Left kidney (tissue), 2 donors: ENCODE results near the gene TMEM129. TPM values are rescaled to one million over a fixed set of nuclear protein-coding genes. Genes with fewer than 3 reads are reported as not detected.

Experiments used
- DNase-seq: peaks from one replicate; pipeline ENCODE4 v3.0.0-alpha.2; 2013
- polyA plus RNA-seq: library from polyadenylated mRNA; unstranded; fragments of 120-200 nt; gene quantifications from one replicate; pipeline ENCODE4 v1.2.1, GENCODE V29; 2013; ENCODE audit not compliant: insufficient read length

Gene TMEM129
- polyA plus RNA-seq, 1 donor: 34.7 TPM

DNA sequence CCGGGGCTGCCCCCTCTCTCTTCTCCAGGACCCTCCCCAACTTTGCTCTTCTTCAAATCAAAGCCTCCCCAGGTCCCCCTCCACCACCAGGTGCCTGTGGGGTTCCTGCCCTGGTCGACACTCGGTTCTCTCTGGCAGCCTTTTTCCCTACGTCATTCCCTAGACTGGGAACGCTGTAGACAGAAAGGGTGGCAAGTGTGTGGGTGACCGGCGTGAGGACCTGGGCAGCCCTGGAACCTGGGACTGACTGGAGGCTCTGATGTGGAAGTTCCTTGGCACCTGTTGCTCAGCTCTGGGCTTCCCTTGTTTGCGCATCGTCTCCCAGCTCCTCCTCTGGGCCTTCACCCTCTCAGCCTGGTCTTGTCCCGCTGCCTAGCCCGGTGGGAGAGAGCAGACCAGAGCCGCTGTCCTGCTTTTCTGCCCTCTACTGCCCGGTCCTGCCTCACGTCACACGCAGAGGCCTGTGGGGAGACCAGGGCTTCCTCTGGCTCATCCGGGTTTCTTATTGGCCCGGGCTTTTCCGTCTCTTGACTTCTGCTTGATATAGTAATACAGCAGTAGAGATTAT, 1.5 kb upstream of the TMEM129 start:
- no peak for DNase-seq

DNA sequence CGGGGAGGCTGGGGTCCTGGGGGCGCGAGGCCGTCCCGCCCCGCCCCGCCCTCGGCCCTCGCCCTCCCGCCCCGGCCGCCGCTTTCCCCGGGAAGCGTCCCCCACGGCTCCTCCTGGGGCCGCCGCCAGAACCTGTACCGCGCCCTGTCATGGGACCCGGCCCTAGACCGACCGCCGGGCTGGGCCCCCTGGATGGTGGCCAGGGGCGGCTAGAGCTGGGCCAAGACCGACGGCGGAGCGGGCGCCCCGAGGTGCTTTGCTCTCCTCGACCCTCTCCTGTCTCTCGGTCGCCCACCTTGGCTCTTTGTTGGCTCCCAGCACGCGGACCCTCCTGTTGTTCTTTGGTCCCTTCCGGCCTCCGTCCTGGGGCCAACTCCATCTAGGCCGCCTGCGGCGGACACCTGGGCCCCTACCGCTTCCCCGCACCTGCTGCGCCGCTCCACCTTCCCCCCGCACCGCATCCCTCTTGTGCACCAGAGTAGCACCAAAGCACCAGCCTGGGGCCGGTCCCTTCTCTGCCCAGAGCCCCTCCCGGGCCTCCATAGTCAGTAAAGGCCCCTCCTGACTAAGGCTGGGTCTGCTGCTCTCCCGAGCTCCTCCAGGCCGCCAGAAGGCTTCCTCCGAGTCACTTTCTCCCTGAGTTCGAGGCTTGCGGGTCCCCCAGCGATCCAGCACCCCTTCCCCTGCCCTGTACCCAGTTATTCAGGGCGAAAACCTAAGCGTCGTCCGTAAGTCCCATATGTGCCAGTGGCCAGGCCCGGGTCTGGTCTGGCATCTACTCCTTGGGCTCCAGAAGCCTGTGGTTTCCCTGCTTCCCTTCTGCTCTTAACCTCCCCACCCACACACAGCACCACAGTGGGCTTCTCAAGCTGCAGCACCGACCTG, 785 bp upstream of the TMEM129 start:
- no peak for DNase-seq

GRCh38 chr4:1720163-1720983, 750 bp downstream of the TMEM129 start:
- DNase-seq: no peak

DNA sequence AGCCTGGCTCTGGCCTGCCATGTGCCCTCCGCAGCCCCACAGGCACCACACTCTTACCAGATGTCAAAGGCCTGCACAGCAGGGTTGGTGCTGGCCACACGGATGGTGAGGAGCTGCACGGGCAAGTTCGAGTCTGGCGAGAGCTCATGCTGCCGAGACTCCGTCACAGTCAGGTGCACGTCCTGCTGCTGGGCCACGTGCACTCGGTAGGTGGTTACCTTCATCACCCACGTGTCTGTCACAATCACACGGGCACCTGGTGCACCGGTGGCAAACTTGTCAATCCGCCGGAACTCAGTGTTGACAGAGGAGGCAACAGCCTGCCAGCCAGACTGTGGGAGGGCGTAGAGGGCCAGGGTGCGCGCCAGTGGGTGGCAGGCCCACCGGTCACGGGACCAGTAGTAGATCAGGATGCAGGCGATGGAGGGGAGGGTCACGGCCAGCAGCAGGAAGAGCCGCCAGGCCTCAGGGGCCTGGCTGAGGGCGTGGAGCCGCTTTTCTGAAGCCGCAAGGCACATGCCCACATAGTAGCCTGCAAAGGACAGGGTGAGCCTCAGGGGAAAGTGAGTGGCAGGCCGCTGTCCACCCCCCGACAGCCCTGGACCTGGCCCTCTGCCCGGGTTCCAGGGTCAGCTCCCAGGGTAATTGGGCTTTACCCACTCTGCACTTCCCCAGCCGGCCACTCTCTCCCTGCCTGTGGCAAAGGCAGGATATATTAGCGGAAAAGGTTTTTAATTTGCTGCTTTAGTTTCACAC, 2.9 kb downstream of the TMEM129 start:
- DNase-seq: no peak

DNA sequence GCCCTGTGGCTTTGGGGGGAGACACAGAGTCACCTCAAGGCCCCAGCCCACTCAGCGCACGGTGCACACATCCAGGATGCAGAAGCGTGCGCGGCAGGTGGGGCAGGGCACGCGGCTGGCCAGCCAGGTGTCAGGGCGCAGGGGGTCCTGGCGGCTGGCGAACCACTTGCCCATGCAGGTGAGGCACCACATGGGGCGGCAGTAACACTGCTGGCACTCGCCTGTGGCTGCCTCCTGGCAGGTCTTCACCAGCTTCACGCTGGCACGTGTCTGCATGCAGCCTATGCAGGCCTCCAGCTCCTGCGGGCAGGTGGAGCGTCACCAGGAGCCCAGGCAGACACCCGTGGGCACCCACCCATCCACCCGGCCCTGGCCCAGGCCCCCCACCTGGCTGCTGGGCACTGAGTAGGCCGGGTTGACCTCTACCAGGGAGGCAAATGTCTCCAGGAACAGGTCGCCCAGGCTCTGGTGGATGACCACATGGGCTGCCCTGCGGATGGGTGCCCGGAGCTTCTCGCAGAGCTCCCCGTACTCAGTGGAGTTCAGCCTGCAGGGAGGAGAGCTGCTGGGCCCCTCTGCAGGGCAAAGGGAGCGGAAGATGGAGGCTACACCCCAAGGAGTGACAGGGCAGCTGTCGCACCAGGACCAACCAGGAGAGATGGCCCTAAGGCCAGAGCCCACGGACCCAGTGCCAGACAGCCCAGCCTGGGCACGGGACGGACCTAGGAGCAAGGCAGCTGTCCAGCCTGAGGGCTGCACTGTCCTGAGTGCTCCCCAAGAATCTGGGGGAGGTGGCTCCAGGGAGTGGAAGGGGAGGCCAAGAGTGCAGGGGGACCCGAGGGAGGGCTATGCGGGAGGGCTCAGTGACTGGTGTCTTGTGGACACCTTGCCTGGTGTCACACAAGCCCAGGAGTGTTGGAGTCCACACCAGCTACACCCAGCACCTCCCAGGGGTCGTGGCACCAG, 3.7 kb downstream of the TMEM129 start:
- no peak for DNase-seq

DNA sequence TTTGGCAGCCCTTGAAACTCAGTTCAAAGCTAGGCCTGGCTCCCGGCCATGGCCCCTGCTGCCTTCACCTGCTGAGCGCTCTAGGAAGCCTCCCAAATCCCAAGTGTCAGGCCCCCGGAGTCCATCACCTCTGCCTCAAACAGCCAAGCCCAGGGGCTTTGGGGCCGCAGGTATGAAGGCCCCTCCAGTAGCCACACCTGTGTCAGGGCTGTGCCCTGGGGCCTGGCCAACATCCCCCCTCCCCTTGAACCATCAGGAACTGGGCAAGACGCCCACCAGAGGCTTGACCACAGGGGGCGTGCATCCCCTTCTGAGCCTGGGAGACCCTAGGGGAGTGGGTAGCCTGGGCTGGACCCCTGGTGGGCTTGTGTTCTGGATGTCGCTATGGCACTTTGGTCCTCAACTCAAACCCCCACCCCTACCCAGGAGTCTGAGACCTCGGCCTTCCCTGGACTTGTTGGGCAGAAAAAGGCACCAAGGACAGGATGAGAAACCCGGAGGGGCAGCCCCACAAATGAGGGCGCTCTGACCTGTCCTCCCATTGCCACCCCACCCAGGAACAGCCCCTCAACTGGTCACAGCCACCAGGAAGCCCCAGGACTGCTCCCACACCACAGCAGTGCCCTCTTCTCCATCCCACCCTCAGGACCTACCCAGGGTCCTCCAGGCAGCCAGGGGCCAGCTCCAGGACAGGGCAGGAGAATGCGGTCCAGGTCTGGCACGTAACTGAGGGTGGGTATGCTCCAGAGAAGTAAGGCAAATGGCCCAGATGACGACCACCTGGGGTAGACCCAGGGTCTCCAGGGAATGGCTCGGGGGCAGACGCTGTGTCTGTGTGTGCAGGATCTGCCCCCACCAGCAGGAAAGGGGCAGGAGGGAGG, 4.8 kb downstream of the TMEM129 start:
- DNase-seq: no peak

DNA sequence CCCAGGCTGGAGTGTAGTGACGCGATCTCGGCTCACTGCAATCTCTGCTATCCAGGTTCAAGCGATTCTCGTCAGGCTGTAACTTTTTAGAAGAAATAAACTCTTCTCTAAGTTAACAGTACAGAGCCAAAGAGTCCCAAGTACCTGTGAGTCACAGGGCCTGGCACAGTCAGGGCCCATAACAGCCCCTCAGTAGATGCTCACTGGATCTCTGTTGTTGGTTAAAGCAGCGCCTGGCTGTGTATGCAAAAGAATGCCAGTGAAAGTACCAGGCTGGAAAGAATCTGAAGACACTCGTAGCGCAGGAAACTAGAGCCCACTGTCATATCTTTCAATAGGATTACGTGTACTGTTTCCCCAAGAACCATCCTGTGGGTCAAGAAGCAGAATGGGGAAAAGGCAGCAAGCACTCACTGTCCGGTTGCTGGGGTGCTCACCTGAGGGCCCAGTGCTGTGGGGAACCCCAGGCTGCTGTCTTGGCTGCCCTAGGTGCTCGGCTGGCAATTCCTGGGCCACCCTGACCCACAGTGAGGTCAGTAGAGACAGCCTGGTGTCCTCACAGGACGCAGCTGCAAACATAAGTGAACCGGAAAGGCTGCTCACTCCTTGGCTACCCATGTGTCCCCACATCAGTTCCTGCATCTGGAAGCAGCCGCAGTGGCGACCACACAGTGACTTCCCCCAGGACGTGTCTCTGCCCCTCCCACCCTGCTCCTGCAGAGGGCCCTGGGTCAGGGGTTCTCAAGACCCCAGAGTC, 5.9 kb downstream of the TMEM129 start:
- no peak for DNase-seq

DNA sequence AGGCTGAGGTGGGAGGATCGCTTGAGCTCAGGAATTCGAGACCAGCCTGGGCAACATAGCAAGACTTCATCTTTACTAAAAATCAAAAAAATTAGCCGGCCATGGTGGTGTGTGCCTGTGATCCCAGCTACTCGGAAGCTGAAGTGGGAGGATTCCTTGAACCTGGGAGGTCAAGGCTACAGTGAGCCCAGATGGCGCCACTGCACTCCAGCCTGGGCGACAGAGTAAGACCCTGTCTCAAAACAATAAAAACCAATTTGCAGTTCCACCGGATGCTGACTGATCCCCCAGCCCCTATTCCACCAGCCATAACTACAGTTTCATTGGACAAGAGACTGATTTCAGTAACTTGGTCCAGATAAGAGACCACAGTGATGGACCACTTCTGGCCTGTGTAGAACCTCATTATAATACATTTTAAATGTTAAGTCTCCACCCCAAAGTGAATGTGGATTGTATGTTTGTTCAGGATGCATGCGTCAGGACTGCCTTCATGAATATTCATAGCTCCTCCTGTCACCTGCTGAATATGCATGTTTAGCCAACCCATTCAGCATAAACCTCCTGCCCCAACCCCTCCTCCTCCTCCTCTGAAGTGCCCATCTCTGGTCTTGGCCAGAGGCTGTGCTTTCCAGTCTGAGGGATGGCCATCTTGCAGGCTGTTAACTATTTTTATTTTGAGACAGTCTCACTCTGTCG, 6.7 kb downstream of the TMEM129 start:
- DNase-seq: no peak

DNA sequence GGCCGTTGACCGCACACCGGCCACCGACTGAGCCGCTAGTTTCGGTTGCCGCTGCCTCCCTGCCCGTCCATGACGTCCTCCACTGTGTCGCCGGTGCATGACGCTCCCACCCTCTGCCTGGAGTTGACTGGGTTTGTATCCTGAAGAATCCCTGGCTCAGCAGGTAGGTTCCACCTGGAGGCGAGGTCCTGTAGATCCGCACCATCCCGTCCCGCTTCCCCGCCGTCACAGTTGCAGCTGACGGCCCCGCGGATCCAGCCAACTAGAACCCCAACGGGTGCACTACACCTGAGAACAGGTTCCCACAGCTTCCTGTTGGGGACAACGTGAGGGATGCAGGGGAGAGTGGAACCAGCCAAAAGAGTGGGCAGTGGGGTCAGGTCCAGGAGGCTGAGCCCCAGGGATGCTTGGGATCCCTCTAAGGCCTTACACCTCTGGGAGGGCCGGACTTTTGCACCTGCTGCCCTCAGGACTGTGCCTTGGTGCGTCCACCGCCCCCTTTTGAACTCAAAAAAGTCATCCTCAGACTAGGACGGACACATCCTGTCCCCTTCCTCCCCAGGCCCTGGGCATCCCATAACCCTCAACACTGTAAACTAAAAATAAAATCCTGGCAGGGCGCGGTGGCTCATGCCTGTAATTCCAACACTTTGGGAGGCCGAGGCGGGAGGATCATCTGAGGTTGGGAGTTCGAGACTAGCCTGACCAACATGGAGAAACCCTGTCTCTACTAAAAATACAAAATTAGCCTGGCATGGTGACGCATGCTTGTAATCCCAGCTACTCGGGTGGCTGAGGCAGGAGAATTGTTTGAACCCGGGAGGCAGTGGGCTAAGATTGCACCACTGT, 7.9 kb downstream of the TMEM129 start:
- no peak for DNase-seq

DNA sequence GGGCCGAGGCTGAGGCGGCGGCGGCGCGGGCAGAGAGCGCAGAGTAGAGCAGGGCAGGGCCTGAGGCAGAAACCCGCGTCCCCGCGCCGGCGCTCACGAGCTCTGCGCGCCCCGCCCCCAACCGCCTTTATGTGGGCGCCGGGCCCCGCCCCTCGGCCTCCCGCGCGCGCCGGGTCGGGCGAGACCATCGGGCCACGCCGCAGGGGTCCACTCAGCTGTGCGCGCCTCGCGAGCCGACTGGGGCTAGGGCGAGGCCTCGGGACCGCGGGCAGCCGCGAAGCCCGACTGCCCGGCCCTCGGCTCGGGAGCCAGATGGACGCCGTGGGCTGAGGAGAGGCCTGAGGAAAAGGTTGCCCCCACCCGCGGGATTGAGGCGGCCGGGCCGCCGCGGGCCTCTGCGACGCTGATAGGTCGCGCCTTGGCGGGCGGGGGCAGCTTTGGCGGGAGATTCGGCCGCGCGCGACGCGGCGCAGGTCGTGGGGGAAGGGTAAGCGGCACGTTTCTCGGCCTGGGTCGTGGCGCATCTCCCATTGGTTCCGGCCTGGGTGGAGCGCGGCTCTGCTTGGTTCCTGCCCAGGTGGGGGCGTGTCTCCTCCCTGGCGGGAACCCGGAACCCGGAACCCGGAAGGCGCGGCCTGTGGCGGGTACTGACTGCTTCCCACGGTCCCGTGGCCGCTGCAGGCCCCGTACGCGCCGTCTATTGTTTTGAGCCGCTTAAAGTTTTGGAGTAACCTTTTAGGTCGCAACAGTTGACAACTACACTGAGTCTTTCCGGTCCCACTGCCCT, 8.7 kb downstream of the TMEM129 start, which contains the start of gene SLBP:
TSS of gene SLBP (minus strand) at position 104 of the 787 bp plus-strand sequence. CDS start 131 bp downstream, outside the sequence.
- DNase-seq: peak; percentile 87

GRCh38 chr4:1711571-1712215, 9.4 kb downstream of the TMEM129 start:
- DNase-seq: peak; percentile 25

GRCh38 chr4:1711055-1711570, 10.0 kb downstream of the TMEM129 start:
- DNase-seq: no peak

GRCh38 chr4:1708581-1708980, 12.5 kb downstream of the TMEM129 start:
- no peak for DNase-seq

DNA sequence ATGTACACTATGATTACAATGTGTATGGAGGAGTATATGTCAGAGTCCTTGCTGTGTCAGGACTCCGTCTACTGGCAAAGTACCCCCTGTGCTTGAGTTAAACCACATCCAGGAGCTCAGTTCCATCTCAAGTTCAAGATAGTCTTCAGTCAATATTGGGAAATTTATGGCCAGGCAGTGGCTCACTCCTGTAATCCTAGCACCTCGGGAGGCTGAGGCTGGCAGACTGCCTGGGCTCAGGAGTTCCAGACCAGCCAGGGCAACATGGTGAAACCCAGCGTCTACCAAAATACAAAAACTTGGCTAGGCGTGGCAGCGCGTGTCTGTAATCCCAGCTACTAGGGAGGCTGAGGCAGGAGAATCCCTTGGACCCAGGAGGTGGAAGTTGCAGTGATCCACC, 14.8 kb downstream of the TMEM129 start:
- no peak for DNase-seq

- no peak for DNase-seq
Observed at GRCh38 chr4:1705732-1706131, 15.4 kb downstream of the TMEM129 start.

DNA sequence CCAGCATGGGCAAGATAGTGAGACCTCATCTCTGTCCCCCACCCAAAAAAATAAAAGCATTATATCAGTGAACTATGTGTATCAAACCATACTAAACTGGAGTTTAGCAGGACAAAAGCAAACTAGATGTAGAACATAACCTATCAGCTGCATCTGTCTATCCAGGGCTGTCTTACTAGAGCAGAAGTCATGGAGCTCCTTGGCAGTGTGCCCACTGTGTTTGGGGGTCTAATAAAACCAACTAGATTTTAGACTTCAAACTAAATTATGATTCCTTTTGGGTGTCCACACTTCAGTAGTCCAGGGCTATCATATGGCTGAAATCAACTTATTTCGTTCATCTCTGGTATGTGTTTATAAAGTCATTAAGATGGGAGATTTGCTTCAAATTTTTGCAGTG, 17.3 kb downstream of the TMEM129 start:
- DNase-seq: no peak
